Colonic mucosa (tissue), 4 donors: ENCODE measurements around the gene TRABD2A. TPM values are rescaled to one million over a fixed set of nuclear protein-coding genes. Genes with fewer than 3 reads are reported as not detected.
"Not testable (repeated sequence)": the region's sequence is repeated elsewhere in the genome, so short reads cannot be mapped to it uniquely, and the experiment has no call there.

Source experiments
- DNase-seq: peaks from one replicate; pipeline ENCODE4 v3.0.0-alpha.2; 2020
- H3K27ac ChIP-seq: fragments of 200-600 bp; one replicate; pipeline ENCODE4 v1.8.0; 2021
- H3K27me3 ChIP-seq: fragments of 200-600 bp; one replicate; pipeline ENCODE4 v1.8.0; 2021
- H3K36me3 ChIP-seq: fragments of 200-600 bp; one replicate; pipeline ENCODE4 v1.8.0; 2021
- H3K4me1 ChIP-seq: fragments of 200-600 bp; one replicate; pipeline ENCODE4 v1.8.0; 2021; ENCODE audit warnings: mild to moderate bottlenecking
- H3K4me3 ChIP-seq: fragments of 200-600 bp; one replicate; pipeline ENCODE4 v1.8.0; 2021
- H3K9ac ChIP-seq, 2 donors: one replicate each; pipeline ENCODE4 v1.7.0; 2013; ENCODE audit warnings: control low read depth in 2 of 2, low read depth in 2 of 2, low read length in 2 of 2
- H3K9me3 ChIP-seq: fragments of 200-600 bp; one replicate; pipeline ENCODE4 v1.8.0; 2021
- CTCF ChIP-seq: fragments of 200-600 bp; IDR thresholded peaks from one replicate; pipeline ENCODE4 v1.8.0; 2022; ENCODE audit warnings: antibody characterized with exemption, mild to moderate bottlenecking
- intact Hi-C: fragments of 100-400 bp; cut with DNase I; formaldehyde crosslinking; loops from one replicate; pipeline ENCODE4 v1.14.1; 2022
- total RNA-seq, 2 donors: library from RNA; stranded (reverse); fragmentation: NEBNext Ultra II Directional in 1 of 2; extraction: Animal tissue kit (Norgen Biotek cat#: 25700) in 1 of 2; gene quantifications; one replicate each; pipeline ENCODE4 v1.2.1, GENCODE V29; 2021
- donor health status: healthy.
- donor health status: DM: no; HTN: no; CAD: no.
- donor health status: DM: no; HTN: no; CAD: no.

Gene TRABD2A
- total RNA-seq, 2 donors from 2014 or later = 88.1 to 158 TPM

- Histone ChIP-seq H3K9ac (peak overlapping the region in 1 of 2 donors; percentile 48), H3K9me3 (no peaks in the 10 kb centered on the region), H3K4me3 (no peak overlapping the region), H3K36me3 (no peaks in the 10 kb centered on the region), H3K27me3 (no peaks in the 10 kb centered on the region), H3K27ac (peak overlapping the region; percentile 60), H3K4me1 (no peaks in the 10 kb centered on the region)
- TF ChIP-seq CTCF = no peak
- DNase-seq = peak; percentile 67
- intact Hi-C loops = loop anchor here (5.0 to 10.0 kb wide), 3 partner anchors 88 to 432 kb away; no protein-coding TSS in a partner anchor
Observed at GRCh38 chr2:84924173-84925106, 43.6 kb upstream of the TRABD2A start.

GRCh38 chr2:84923009-84923408, 42.1 kb upstream of the TRABD2A start:
- Histone ChIP-seq H3K27ac (peak overlapping the region; percentile 60), H3K4me1 (no peaks in the 10 kb centered on the region), H3K27me3 (no peaks in the 10 kb centered on the region), H3K36me3 (no peaks in the 10 kb centered on the region), H3K9me3 (no peaks in the 10 kb centered on the region), H3K9ac (no peak overlapping the region), H3K4me3 (no peak overlapping the region)
- DNase-seq = no peak
- no peak for TF ChIP-seq CTCF
- intact Hi-C loops = loop anchor here (10.0 kb wide), 1 partner anchor 372 kb away; no protein-coding TSS in a partner anchor

DNA sequence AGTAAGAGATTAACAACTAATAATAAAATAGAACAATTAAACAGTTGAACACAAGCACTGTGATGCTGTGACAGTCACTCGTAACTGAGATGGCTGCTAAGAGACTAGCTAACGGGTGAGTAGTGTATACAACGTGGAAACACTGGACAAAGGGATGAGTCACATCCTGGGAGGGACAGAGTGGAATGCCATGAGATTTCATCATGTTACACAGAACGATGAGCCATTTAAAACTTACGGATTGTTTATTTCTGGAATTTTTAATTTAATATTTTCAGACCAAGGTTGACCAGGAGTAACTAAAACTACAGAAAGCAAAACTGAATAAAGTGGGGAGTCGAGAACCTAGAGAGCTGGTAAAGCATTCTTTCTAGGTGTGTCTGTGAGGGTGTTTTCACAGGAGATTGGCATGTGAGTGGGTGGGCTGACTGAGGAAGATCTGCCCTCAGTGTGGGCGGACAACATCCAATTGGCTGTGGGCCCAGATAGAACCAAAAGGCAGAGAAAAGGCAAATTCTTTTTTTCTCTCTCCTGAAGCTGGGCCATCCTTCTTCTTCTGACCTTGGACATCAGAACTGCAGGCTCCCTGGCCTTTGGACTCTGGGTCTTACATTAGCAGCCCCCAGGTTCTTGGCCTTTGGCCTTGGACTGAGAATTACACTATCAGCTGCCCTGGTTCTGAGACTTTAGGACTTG, 39.1 kb upstream of the TRABD2A start:
- DNase-seq = no peak
- H3K9me3 ChIP-seq = no peaks in the 10 kb centered on the region
- no peak overlapping the region for H3K4me3 ChIP-seq
- H3K9ac ChIP-seq = no peak overlapping the region
- H3K4me1 ChIP-seq = no peaks in the 10 kb centered on the region
- no peak for TF ChIP-seq CTCF
- no peaks in the 10 kb centered on the region for H3K36me3 ChIP-seq
- H3K27me3 ChIP-seq = no peaks in the 10 kb centered on the region
- H3K27ac ChIP-seq = peak overlapping the region; percentile 0
- intact Hi-C loops = loop anchor here (10.0 kb wide), 1 partner anchor 375 kb away; no protein-coding TSS in a partner anchor

- H3K4me1 ChIP-seq = no peaks in the 10 kb centered on the region
- intact Hi-C loops = no loop called here
- TF ChIP-seq CTCF = no peak
- H3K9me3 ChIP-seq = no peaks in the 10 kb centered on the region
- no peak overlapping the region for H3K27ac ChIP-seq
- H3K36me3 ChIP-seq = no peaks in the 10 kb centered on the region
- no peaks in the 10 kb centered on the region for H3K27me3 ChIP-seq
- H3K9ac ChIP-seq = no peak overlapping the region
- DNase-seq = no peak
- no peak overlapping the region for H3K4me3 ChIP-seq
Observed at GRCh38 chr2:84918430-84918829, 37.5 kb upstream of the TRABD2A start.

- H3K4me3 ChIP-seq, H3K27me3 ChIP-seq, H3K9ac ChIP-seq, H3K36me3 ChIP-seq, intact Hi-C loops, DNase-seq, H3K9me3 ChIP-seq, H3K27ac ChIP-seq, H3K4me1 ChIP-seq: not testable (repeated sequence)
Observed at GRCh38 chr2:84917821-84918220, 36.9 kb upstream of the TRABD2A start.

DNA sequence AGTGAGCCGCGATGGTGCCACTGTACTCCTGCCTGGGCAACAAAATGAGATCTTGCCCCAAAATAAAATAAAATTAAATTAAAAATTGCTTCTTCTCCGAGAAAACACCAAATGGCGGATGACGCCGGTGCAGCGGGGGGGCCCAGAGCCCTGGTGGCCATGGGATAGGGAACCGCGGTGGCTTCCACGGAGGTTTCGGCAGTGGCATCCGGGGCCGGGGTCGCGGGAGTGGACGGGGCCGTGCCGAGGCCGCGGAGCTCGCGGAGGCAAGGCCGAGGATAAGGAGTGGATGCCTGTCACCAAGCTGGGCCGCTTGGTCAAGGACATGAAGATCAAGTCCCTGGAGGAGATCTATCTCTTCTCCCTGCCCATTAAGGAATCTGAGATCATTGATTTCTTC, 34.8 kb upstream of the TRABD2A start:
- DNase-seq, H3K9ac ChIP-seq, H3K36me3 ChIP-seq, H3K27ac ChIP-seq, H3K27me3 ChIP-seq, intact Hi-C loops, H3K9me3 ChIP-seq, H3K4me1 ChIP-seq, H3K4me3 ChIP-seq: not testable (repeated sequence)
